Neutrophil (primary cell): Measurements from ENCODE around the gene ZSCAN30.

ENCODE experiments used
- H3K27ac ChIP-seq: fragments of 200-600 bp; sonication (generic); 2 replicates; pipeline ENCODE4 v1.5.1; 2016; ENCODE audit warnings: mild to moderate bottlenecking, moderate library complexity
- H3K27me3 ChIP-seq: fragments of 200-600 bp; sonication (generic); 2 replicates; pipeline ENCODE4 v1.6.0; 2016; ENCODE audit warnings: mild to moderate bottlenecking
- H3K36me3 ChIP-seq: fragments of 200-600 bp; sonication (generic); 2 replicates; pipeline ENCODE4 v1.5.1; 2017
- H3K4me1 ChIP-seq, 2 experiments: fragments of 200-600 bp in 1 of 2; sonication (generic) in 1 of 2; 1 replicate in 1 of 2; 2 replicates in 1 of 2; pipeline versions ENCODE4 v1.5.1 to v1.6.1; 2013 to 2016; ENCODE audit warnings: low read depth in 1 of 2, low read length in 1 of 2, mild to moderate bottlenecking in 1 of 2, moderate library complexity in 1 of 2; ENCODE audit not compliant: control insufficient read depth in 1 of 2, insufficient read depth in 1 of 2
- H3K4me3 ChIP-seq, 2 experiments: fragments of 200-600 bp in 1 of 2; sonication (generic) in 1 of 2; 1 replicate in 1 of 2; 2 replicates in 1 of 2; pipeline ENCODE4 v1.5.1; 2013 to 2016; ENCODE audit warnings: low read depth in 1 of 2, low read length in 1 of 2, mild to moderate bottlenecking in 1 of 2, moderate library complexity in 1 of 2
- H3K9me3 ChIP-seq: fragments of 200-600 bp; sonication (generic); 2 replicates; pipeline ENCODE4 v1.5.1; 2016
- CTCF ChIP-seq: fragments of 200-600 bp; sonication (generic); IDR thresholded peaks from 2 replicates; pipeline ENCODE4 v1.5.1; 2016; ENCODE audit warnings: antibody characterized with exemption

ZSCAN30 gene

DNA sequence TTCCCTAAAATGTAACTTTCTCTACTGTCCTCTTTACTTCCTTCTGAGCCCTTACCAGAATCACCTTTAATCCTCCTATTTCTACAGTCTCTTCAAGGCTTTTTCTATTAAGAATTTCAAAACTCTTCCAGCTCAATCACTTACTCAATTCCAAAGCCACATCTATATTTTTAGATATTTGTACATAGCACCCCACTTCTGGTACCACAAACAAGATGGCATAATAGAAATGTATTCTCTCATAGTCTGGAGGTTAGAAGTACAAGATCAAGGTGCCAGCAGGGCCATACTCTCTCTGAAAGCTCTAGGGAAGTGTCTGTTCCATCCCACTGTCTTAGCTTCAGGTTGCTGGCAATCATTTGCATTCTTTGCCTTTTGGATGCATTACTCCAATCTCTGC is 11.1 kb downstream of the ZSCAN30 start:
- Histone ChIP-seq H3K9me3 (peaks cover 8% of the 10 kb centered on the region), H3K36me3 (no peaks in the 10 kb centered on the region), H3K27me3 (no peaks in the 10 kb centered on the region), H3K4me3 (no peak overlapping the region), H3K4me1 (no peaks in the 10 kb centered on the region), H3K27ac (no peak overlapping the region)
- TF ChIP-seq CTCF: no peak

GRCh38 chr18:35278085-35278484 is 11.9 kb downstream of the ZSCAN30 start:
- H3K27me3 ChIP-seq: no peaks in the 10 kb centered on the region
- no peak overlapping the region for H3K4me3 ChIP-seq
- TF ChIP-seq CTCF: no peak
- no peaks in the 10 kb centered on the region for H3K4me1 ChIP-seq
- peaks cover 8% of the 10 kb centered on the region for H3K9me3 ChIP-seq
- H3K27ac ChIP-seq: no peak overlapping the region
- H3K36me3 ChIP-seq: no peaks in the 10 kb centered on the region

DNA sequence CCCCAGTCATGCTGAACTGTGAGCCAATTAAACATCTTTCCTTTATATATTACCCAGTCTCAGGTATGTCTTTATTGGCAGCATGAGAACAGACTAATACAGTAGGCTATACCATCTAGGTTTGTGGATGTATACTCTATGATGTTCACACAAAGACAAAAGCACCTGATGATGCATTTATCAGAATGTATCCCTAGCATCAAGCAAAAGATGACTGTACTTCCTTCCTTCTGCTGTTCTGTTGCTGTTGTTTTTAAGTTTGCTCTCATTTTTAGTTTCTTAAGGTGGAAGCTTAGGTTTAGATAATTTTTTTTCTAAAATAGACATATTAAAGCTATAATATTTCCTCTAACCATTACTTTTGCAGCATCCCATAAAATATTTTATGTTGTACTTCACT is 12.4 kb downstream of the ZSCAN30 start:
- Histone ChIP-seq H3K36me3 (no peaks in the 10 kb centered on the region), H3K27ac (no peak overlapping the region), H3K4me3 (no peak overlapping the region), H3K27me3 (no peaks in the 10 kb centered on the region), H3K9me3 (peaks cover 8% of the 10 kb centered on the region), H3K4me1 (no peaks in the 10 kb centered on the region)
- no peak for TF ChIP-seq CTCF

DNA sequence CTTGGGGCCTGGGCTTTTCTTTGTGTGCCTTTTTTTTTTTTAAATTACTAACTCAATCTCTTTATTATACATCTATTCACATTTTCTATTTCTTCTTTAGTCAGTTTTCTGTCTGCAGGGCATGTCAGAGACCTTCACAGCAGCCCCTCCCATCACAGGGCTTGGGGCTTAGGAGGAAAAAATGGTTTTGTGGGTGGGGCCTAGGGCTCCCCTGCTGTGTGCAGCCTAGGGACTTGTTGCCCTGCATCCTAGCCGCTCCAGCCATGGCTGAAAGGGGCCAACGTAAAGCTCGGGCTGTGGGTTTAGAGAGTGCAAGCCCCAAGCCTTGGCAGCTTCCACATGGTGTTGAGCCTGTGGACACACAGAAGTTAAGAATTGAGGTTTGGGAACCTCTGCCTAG is 13.8 kb downstream of the ZSCAN30 start:
- H3K36me3 ChIP-seq: no peaks in the 10 kb centered on the region
- H3K9me3 ChIP-seq: peaks cover 8% of the 10 kb centered on the region
- H3K27ac ChIP-seq: no peak overlapping the region
- H3K4me1 ChIP-seq: no peaks in the 10 kb centered on the region
- no peak for TF ChIP-seq CTCF
- no peaks in the 10 kb centered on the region for H3K27me3 ChIP-seq
- no peak overlapping the region for H3K4me3 ChIP-seq

GRCh38 chr18:35271656-35272055 is 18.4 kb downstream of the ZSCAN30 start:
- H3K9me3 ChIP-seq: no peaks in the 10 kb centered on the region
- no peak overlapping the region for H3K4me3 ChIP-seq
- H3K27me3 ChIP-seq: no peaks in the 10 kb centered on the region

More at GRCh38 chr18:35271656-35272055, 18.4 kb downstream of the ZSCAN30 start:
- H3K4me1 ChIP-seq: peaks cover 19 to 20% of the 10 kb centered on the region in 2 experiments
- no peak overlapping the region for H3K27ac ChIP-seq
- TF ChIP-seq CTCF: no peak
- no peaks in the 10 kb centered on the region for H3K36me3 ChIP-seq
